ENCODE results near the gene EPB41L4B.
"Not testable (repeated sequence)": the region's sequence is repeated elsewhere in the genome, so short reads cannot be mapped to it uniquely, and the experiment has no call there.

Gene EPB41L4B

DNA sequence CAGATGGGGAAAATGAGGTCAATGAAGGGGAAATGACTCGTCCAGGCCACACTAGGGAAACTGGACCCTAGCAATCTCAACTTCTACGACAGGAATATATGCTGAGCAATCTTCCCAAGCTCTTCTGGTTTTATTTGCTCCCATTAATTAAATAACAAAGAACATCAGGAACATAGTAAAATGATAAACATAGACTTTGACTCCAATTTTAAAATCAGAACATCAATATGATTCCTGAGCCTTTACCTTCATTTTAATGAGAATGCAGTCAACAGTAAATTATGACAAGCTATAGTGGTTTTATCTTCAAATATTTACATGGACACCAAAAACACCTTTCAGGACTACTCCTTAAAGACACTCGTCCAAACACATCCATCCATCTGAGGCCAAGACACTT, 79.7 kb downstream of the EPB41L4B start:
- no peak for DNase-seq

DNA sequence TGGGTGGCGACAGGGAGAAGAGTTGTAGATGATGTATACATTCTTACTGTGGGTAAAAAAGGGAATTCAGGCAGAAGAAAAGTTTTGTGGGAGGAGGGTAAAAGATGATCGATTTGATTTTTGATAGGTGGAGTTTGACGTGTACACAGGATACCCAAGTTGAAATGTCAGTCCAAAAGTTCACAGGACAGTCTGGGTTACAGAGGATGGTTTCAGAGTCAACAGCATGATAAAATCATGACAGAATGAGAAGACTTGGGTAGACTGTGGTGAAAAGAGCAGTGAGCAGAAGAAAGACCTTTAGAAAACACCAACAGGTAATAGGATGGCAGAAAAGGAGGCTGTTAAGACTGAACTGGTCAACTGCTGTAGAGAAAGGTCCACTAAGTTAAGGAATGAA, 81.6 kb downstream of the EPB41L4B start:
- no peak for DNase-seq

DNA sequence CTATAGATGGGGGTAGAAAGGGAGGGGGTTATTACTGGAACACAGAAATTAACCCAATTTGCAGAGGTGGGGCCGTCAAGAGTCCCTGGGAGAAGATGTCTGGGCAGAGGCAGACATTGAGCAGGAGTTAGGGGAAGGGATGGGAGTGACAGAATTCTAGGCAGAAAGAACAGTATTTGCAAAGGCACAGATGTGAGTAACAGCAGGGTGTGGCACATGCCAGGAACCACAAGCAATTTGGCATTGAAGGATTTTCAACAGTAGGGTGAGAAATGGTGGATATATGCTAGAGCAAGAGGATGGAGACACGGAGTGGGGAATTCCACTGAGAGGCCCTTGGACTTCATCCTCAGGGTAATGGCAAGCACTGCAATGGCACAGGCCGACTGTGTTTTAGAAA, 82.2 kb downstream of the EPB41L4B start:
- DNase-seq: no peak

- no peak for DNase-seq
These were observed 82.7 kb downstream of the EPB41L4B start for GRCh38 chr9:109238125-109238524.

GRCh38 chr9:109232449-109233237, 88.2 kb downstream of the EPB41L4B start:
- DNase-seq: no peak

DNA sequence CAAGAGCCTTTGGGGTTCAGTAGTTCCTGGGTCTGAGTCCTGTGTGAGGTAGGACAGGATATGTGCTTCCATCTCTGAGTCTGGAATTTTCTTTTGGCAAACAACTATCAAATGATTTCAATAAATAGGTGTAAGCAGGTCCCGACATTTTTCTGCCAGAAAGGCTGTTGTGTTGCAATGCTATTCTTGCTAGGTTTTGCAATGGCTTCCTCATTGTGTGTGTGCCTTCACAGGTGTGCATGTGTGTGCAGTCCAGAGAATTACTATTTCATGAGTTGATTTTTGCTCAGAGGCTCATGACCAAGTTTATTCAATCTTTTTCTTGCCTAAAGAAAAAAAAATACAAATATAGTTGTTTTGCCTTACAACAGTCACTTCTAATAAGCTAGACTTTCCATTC, 89.3 kb downstream of the EPB41L4B start:
- DNase-seq: no peak

DNA sequence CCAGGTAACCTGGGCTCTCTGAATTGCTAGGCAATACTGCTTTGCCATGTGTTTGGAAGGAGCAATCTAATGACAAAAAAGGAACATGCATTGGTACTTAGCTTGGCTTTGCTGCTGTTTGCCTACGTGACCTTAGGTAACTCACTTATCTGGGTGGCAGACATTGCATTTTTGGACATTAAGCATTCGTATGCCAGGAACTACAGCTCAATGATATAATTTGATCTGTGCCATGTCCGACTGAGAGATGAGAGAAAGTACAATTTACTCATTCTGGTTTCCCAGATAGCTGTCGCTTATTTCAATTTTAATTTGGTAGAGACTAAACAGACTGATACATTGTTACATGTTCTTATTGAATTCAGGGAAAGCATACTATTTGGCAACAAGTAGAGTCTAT, 90.6 kb downstream of the EPB41L4B start:
- no peak for DNase-seq

GRCh38 chr9:109229682-109230081, 91.2 kb downstream of the EPB41L4B start:
- DNase-seq: no peak

DNA sequence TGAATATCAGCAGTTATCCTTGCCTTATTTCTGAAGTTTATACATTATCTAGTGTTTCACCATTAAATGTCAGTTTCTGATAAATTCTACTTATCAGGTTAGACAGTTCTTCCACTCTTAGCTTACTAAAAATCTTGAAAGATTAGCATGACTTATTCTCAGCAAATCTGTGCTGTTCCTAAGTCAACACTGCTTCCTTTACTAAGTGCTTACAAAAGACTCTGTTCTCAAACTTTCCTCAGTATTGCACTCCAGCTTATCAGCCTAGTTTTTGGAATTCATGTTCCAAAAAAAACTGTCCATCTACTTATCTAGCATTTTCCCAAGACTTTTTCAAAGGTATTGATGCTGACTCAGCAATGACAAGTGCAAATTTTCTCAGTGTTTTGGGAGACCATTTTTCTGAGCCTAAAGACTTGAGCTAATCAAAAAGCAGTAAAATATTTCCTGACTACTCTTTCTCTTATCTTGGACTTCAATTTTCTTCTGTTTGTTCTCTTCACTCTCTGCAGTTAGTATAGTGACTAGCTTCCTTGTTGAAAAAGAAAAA, 92.7 kb downstream of the EPB41L4B start:
- DNase-seq: no peak

DNA sequence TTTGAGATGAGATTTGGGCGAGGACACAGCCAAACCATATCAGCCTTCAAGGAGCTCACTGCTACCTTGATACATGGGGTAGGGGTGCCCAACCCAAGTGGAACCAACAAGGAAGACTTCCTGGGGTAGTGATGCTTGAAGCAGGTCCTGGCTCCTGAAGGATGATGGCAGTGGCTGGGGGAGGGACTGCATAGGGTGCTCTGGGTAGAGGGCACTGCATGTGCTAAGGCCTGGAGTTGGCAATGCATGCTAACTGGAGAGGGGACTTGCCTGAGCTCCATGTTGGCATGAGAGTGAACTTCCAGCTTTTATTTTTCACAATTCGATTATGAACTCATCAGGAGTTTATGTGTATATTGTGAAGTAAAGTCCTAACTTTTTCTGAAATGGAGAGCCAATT, 95.2 kb downstream of the EPB41L4B start:
- DNase-seq: no peak

DNA sequence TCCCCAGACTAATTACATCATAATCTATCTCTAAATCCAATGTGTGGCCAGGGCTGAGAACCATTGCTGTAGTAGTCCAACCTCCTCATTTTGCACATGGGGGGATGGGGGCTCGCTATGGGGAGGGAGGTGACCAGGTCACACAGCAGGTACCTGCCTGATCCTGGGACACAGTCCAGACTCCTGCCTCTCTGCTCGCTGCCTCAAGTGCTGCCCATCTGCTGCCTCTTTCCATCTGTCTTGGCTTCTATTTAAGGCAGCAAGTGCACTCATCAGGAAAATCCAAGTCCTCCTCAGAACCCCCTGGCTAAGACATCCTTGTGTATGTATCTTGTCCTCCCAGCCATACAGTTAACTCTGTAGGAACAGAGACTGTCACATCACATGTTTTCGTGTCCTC, 96.1 kb downstream of the EPB41L4B start:
- DNase-seq: no peak

DNA sequence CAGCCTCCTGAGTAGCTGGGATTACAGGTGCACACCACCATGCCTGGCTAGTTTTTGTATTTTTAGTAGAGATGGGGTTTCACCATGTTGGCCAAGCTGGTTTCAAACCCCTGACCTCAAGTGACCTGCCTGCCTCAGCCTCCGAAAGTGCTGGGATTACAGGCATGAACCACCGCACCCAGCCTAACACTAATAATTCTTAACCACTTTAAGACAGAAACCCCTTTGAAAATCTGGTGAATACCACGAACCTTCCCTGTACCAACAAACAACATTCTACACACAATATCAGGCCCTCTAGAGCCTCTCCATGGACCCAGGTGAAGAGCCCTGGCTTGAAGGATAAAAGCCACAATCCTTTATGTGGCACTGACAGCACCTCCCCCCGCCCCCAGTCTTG, 102.6 kb downstream of the EPB41L4B start:
- DNase-seq: not testable (repeated sequence)

DNA sequence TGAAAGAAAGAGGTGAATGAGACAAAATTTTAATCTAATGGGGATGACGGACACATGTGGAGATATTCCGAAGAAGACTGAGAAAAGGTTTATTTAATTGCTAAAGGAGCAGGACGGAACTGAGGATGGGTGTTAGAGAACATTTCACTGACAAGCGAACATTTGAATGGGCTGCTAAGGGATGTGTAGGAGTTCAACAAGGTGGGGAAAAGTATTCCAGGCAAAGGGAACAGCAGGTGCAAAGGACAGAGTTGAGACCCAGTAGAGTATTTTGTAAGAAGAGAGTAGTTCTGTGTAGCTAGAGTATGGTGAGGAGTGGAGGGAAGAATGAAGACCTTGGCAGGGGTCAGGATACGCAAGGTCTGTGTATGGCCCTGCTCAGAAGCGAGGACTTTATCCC, 106.4 kb downstream of the EPB41L4B start:
- no peak for DNase-seq

DNA sequence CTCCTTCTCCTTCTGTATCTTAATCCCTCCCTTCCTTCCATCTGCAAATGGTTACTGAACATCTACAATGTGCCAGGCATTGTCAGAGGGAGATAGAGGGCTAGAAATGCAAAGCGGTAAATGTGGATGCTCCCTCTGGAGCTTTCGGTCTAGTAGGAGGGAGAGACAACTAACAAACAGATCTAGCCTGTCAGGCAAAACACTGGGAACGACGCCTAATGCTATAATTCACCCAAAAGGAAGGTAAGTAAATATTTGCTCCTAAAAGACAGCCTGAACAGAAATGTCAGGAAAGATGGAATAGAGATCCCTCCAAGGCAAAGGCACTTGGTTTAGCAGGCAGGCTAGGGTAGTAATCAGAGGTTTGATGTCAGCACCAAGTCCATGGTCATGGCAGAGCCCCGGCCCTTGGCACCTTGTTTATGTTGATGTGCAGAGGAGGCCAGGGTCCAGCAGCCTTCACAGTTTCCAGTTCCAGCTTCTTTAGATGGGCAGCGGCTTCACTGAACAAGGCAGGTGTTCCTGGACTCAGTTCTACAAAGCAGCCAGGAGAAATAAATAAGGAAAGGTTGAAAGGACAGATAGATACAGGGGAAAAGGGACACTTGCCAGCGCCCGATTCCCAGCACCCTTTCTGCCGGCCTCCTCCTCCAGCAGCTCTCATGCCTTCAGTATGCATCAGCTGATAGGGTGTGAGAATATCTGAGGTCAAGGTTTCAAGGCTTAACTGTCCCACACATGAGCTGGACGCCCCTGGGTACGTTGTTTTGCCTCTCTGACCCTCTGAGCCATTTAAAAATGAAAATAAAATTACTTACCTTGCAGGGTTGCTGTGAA, 107.4 kb downstream of the EPB41L4B start:
- no peak for DNase-seq

DNA sequence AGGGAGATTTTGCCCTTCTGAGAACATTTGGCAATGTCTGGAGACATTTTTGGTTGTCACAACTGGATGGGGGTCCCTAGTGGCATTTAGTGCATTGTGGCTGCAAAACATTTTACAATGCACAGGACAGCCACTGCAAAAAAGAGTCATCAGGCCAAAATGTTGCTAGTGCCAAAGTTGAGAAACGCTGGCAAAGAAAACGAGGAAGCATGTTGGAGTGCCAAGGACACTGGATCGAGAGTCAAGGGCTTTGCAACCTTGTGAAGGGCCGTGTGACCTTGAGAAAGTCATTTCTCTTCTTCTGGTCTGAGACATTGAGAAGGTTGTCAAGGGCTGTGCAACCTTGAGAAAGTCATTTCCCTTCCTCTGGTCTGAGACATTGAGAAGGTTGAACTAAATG, 108.1 kb downstream of the EPB41L4B start:
- no peak for DNase-seq

- peak; percentile 26 for DNase-seq
These were observed 114.2 kb downstream of the EPB41L4B start for GRCh38 chr9:109206670-109207069.

DNA sequence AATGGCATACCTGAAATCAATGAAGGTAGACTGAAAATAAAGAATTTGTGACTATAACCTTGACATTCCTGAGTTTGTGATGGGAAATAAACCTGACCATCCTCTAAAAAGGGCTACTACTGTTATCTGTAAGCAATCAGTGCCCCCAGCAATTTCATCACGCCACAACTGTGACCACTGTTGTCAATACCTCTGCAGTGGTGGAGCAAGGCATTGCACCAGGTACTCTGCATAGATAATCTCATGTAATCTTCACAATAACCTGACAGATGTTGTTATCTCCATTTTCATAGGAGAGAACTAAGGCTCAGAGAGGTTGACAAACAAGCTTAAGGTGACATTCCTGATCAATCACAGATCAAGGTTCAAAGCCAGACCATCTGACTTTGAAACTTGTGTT, 115.3 kb downstream of the EPB41L4B start:
- no peak for DNase-seq

- no peak for DNase-seq
These were observed 117.0 kb downstream of the EPB41L4B start for GRCh38 chr9:109203761-109204360.

DNA sequence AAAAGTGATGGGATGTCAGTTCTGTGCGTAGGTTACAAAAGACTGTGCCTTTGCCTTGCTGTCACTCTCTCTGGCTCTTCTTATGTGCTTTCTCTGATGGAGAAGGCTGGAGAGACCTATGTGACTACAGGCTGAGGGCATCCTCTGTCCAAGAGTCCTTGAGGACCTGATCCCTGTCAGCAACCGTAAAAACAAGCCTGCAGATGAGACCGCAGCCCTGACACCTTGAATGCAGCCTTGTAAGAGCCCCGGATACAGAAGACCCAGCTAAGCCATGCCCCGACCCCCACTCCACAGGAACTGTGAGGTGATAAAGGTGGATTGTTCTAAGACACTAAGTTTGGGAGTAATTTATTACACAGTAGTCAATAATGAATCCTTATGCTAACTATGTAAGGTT, 121.2 kb downstream of the EPB41L4B start:
- no peak for DNase-seq

DNA sequence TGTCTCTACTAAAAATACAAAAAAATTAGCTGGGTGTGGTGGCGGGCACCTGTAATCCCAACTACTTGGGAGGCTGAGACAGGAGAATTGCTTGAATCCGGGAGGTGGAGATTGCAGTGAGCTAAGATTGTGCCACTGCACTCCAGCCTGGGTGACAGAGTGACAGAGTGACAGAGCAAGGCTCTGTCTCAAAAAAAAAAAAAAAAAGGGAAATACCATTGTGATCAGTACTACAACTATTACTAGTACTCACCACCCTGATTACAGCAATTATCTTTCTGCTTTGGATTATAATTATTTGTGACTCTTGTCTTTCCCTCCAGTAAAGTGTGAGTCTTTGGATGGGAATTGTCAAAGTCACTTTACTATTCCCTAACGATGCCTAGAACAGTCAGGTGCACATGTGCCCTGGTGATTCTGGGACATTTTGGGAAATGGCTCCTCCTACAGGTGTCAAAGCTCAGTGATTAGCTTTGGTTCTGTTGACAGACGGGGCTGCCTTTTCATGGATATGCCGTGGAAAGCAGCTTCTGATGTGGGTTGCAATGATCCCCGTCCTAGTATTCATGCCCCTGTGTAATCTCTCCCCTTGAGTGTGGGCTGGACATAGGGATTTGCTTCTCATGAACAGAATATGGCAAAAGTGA, 122.0 kb downstream of the EPB41L4B start:
- DNase-seq: peak; percentile 25

DNA sequence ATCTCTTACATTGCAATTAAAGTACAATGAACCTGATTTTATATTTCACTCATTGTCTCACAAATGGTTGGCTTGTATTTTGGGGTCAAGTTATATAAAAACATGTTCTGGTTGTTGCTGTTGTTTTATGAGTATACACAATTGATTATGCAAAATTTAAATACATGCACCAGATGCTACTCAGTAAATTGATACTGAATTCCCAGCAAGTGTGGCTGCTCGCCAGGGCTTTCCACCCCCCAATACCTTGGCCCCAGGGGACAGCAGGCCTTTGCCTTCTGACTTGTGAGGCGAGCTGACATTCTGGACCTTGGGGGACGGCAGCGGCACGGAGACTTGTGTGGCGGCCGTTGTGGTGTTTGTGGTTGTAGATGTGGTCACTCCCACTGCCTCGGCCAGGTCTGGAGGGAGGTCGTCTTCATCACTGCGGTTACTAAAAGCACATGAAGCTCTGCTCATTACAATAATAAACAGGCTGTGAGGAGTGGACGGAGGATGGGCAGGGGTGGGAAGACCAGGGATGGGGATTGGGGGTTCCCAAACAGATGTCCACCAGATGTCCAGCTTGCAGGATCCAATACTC, 126.8 kb downstream of the EPB41L4B start:
- DNase-seq: no peak

GRCh38 chr9:109192732-109193361, 128.0 kb downstream of the EPB41L4B start:
- peak; percentile 25 for DNase-seq

Measured in hematopoietic multipotent progenitor cell treated with erythropoietin and hydrocortisone succinate and interleukin-3 and kit ligand, for 4 days (in vitro differentiated cells).